SJCRH30 (cell line): ENCODE results near the gene TKT. TPM values are rescaled to one million over a fixed set of nuclear protein-coding genes. Genes with fewer than 3 reads are reported as not detected.

Experiments used
- DNase-seq, 2 experiments: peaks; one replicate each; pipeline ENCODE4 v3.0.0-alpha.2; 2015 to 2020
- H3K27ac ChIP-seq: fragments of 250-450 bp; sonication (Bioruptor Pico); 2 replicates; pipeline ENCODE4 v1.5.1; 2020; ENCODE audit warnings: mild to moderate bottlenecking, moderate library complexity
- H3K27me3 ChIP-seq: fragments of 250-450 bp; sonication (Bioruptor Pico); 2 replicates; pipeline ENCODE4 v1.5.1; 2020; ENCODE audit warnings: mild to moderate bottlenecking, moderate library complexity
- H3K36me3 ChIP-seq: fragments of 250-450 bp; sonication (Bioruptor Pico); 2 replicates; pipeline ENCODE4 v1.5.1; 2020; ENCODE audit warnings: mild to moderate bottlenecking, moderate library complexity
- H3K4me1 ChIP-seq: fragments of 250-450 bp; sonication (Bioruptor Pico); 2 replicates; pipeline ENCODE4 v1.5.1; 2020; ENCODE audit warnings: mild to moderate bottlenecking, moderate library complexity
- H3K4me3 ChIP-seq: fragments of 250-450 bp; sonication (Bioruptor Pico); 2 replicates; pipeline ENCODE4 v1.5.1; 2020; ENCODE audit warnings: mild to moderate bottlenecking, moderate library complexity
- H3K9me3 ChIP-seq: fragments of 250-450 bp; sonication (Bioruptor Pico); replicated peaks from 2 replicates; pipeline ENCODE4 v1.5.1; 2020; ENCODE audit warnings: mild to moderate bottlenecking, moderate library complexity
- total RNA-seq: library from RNA; depleted of rRNA; stranded (reverse); fragments of >200 nt; shearing (Covaris generic); gene quantifications from 2 replicates; pipeline ENCODE4 v1.2.3, GENCODE V29; 2014

The TKT gene
- total RNA-seq, 1 experiment from 2014 or later: 254 TPM

DNA sequence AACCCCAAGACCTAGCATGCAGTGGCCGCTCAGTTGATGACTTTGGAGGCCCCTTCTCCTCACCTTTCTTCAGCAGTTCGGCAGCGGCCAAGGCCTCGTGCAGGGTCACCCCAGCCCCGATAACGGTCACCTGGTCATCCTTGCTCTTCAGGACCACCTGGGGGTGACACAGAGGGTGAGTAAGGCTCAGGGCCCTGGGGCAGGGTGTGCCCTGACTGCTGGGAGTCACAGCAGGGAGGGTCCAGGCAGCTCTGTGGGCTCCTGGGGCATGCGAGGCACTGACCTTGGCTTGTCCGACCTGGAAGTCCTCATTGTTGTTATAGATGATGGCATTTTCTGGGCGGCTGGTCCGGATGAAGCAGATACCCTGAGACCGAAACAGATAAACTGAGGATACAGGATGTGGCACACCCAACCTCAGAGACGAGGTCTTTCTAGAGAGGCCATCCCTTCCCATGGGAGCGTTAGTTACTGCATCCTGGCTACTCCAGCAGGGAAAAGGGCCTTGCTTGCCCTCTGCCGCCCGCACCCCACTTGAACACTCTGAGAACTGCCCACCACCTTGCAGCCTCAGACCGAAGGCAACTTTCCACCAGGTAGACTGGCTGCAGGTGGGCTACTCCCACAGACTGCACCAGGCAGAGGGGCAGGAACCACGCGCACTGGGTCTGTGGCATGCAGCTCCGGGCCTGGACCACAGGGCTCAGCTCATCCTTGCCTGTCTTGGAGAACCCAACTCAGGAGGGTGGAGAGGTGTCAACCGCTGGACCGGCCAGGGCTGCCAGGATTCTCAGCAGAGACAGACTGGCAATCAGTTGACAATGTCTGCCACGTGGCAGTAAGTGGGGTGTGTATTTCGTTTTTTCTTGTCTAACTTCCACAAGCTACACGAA is 27.6 kb downstream of the TKT start:
- Histone ChIP-seq H3K9me3 (no peaks in the 10 kb centered on the region), H3K4me1 (no peaks in the 10 kb centered on the region), H3K27me3 (no peaks in the 10 kb centered on the region), H3K36me3 (peaks cover 51% of the 10 kb centered on the region), H3K27ac (no peak overlapping the region), H3K4me3 (no peak overlapping the region)
- no peak for DNase-seq

DNA sequence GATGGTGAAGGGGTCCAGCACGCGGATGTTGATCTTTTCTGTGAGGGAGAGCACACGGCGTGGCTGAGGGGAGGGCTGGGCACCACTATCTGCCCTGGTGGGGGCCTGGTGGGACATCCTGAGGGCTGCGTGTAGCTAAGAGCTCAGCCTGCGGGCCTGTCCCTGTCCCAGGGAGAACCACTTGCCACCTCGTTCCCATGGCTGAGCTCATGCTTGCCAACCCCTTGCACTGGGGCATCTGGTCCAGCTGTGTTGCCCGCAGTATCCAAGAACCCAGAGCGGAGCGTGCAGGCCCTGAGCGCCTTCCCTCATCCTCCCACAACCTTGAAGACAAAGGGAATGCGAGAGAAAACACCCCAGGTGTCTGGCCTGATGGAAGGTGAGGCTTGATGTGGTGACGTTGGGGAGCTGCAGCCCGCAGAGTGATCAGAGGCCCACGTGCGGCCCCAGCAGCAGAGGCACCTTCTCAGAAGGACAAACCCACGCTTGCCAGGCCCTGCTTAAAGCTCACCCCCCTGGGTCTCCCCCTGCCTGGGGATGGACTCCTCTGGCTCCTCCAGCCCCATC is 28.9 kb downstream of the TKT start:
- peaks cover 43% of the 10 kb centered on the region; the same call in 1 of the 2 replicates for H3K36me3 ChIP-seq
- H3K4me3 ChIP-seq: no peak overlapping the region

DNA sequence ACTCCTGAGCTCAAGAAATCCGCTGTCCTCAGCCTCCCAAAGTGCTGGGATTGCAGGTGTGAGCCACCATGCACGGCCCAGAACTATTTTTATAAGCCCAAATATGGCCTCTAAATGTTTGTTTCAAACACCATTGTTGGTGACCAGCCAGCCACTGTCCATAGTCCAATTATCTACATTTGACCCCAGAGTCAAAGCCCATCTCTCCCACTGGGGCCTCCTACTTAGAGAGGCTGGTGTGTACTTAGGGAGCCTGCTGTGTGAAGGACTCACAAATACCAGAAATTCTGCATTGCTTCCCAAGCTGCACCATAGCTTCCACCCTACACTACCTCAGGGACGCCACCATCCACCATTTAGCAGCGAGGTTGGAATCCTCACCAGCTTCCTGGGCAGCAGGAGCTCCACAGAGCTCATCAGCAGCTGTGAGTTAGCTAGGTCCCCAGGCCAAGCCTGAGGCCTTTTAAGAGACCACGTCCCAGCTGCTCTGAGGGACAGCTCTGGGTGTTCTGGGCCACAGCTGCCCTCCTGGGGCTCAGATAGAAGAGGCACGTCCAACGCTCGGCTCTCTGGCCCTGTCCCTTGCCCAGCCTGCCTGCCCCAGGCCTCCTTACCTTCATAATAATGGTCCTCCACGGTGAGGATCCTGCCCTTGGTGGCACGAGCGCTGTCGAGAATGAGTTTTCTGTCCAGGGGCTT is 29.5 kb downstream of the TKT start:
- no peaks in the 10 kb centered on the region for H3K4me1 ChIP-seq
- no peak overlapping the region for H3K4me3 ChIP-seq
- no peaks in the 10 kb centered on the region for H3K9me3 ChIP-seq
- H3K36me3 ChIP-seq: peaks cover 43% of the 10 kb centered on the region; the same call in 1 of the 2 replicates
- no peaks in the 10 kb centered on the region for H3K27me3 ChIP-seq
- DNase-seq: no peak
- no peak overlapping the region for H3K27ac ChIP-seq

More for the DNA sequence above, 28.9 kb downstream of the TKT start:
- Histone ChIP-seq H3K9me3 (no peaks in the 10 kb centered on the region), H3K27ac (no peak overlapping the region), H3K4me1 (no peaks in the 10 kb centered on the region), H3K27me3 (no peaks in the 10 kb centered on the region)
- DNase-seq: no peak

DNA sequence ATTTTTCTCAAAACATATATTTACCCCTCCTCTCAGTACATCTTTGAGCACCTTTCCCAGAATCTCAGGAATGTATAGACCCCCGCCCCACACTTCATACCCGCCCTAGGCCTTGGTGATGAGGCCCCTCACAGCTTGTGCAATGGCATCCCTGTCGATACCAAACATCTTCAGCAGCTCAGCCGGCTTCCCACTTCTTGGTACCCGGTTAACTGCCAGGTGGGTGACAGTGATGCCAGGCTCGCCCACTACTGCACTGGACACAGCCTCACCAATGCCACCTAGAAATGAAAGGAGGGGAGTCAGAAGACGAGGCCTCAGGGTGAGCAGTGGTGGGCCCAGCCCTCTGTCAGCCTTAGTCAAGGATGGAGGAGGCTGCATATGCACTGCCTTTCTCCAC is 30.2 kb downstream of the TKT start:
- no peak overlapping the region for H3K4me3 ChIP-seq
- H3K4me1 ChIP-seq: no peaks in the 10 kb centered on the region
- no peaks in the 10 kb centered on the region for H3K27me3 ChIP-seq
- H3K36me3 ChIP-seq: peaks cover 38% of the 10 kb centered on the region; the same call in 1 of the 2 replicates
- no peak for DNase-seq
- no peak overlapping the region for H3K27ac ChIP-seq
- no peaks in the 10 kb centered on the region for H3K9me3 ChIP-seq

DNA sequence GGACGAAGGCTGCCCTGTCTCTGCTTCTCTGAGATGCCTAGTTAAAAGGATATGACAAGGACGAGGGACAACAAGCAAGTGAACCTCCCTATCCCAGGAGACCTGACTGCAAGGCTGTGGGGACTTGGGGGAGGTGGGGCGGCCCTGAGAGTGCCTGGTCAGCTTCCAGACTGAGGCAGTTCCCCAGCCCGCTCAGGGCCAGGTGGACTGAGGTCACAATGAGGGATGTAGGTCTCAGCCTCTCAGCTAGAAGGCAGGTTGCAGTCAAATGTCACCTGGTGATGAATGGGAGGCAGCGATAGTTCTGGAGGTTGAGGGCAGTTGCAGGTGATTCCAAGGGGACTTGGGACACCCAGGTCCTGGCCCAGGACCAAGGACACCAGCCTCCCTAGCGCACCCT is 30.6 kb downstream of the TKT start:
- no peaks in the 10 kb centered on the region for H3K27me3 ChIP-seq
- no peak overlapping the region for H3K27ac ChIP-seq
- H3K9me3 ChIP-seq: no peaks in the 10 kb centered on the region
- no peak overlapping the region for H3K4me3 ChIP-seq
- DNase-seq: no peak
- peaks cover 33% of the 10 kb centered on the region; the same call in 1 of the 2 replicates for H3K36me3 ChIP-seq
- H3K4me1 ChIP-seq: no peaks in the 10 kb centered on the region

DNA sequence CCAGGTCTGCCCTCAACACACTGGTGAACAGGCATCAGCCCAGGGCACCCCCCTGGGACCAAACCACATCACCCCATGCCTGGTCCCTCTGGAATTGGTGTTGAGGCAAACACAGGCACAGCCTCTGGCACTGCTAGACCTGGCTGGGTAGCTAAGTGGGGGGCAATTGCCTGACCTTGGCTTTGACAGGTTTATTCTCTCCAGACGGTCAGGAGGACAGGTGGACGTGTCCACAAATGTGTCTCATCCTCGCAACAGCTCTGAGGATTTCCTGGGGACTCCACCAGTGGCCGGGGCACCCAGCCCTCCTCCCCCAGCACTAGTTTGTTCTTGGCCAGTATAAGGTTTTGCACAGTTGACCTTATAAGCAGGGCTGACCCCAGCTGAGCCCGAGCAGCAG is 31.3 kb downstream of the TKT start:
- H3K9me3 ChIP-seq: no peaks in the 10 kb centered on the region
- peaks cover 29% of the 10 kb centered on the region; the same call in 1 of the 2 replicates for H3K36me3 ChIP-seq
- H3K4me1 ChIP-seq: no peaks in the 10 kb centered on the region
- H3K27ac ChIP-seq: no peak overlapping the region
- no peak for DNase-seq
- H3K4me3 ChIP-seq: no peak overlapping the region
- no peaks in the 10 kb centered on the region for H3K27me3 ChIP-seq

DNA sequence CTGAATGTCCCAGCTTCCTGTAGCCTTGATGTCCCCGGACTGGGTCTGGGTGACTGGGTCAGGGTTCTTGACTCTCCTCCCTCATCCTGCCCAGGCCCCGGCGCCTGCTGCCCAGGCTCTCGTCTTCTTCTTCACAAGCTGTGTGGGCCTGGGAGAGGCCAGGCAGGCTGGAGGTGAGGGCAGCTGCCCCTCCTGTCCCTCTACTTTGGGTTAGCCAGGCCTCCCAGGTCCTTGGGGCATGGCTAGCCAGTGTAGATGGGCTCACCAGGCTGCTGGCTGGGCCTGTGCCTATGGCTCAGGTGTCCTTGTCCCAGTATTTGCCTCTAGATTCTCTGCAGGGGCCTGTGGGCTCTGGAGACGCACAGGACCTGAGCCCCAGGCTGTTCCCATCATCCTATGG is 31.8 kb downstream of the TKT start:
- Histone ChIP-seq H3K4me3 (no peak overlapping the region), H3K27me3 (no peaks in the 10 kb centered on the region), H3K36me3 (peaks cover 26% of the 10 kb centered on the region; the same call in 1 of the 2 replicates), H3K4me1 (no peaks in the 10 kb centered on the region), H3K27ac (no peak overlapping the region), H3K9me3 (no peaks in the 10 kb centered on the region)
- no peak for DNase-seq

DNA sequence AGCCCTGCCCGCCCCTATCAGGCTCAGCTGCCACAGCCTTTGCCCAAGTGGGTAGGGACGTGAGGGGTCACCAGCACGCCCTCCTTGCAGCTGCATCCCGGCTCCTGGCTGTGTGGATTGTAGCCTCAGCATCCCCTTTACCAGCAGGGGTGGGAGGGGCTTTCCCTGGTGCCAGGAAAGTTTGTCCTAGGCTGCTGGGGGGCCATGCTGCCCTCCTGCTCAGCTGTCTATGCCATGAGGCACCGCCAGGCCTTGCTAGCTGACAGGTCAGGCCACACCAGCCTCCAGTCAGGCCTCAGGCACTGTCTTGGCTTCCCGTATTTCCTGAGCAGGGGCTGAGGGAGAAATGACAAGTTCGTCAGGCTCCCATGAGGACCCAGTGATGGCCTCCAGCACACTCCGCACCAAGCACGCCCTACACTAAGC is 32.3 kb downstream of the TKT start:
- Histone ChIP-seq H3K4me1 (no peaks in the 10 kb centered on the region), H3K27me3 (no peaks in the 10 kb centered on the region), H3K36me3 (peaks cover 23% of the 10 kb centered on the region; the same call in 1 of the 2 replicates), H3K9me3 (no peaks in the 10 kb centered on the region), H3K4me3 (no peak overlapping the region), H3K27ac (no peak overlapping the region)
- no peak for DNase-seq

DNA sequence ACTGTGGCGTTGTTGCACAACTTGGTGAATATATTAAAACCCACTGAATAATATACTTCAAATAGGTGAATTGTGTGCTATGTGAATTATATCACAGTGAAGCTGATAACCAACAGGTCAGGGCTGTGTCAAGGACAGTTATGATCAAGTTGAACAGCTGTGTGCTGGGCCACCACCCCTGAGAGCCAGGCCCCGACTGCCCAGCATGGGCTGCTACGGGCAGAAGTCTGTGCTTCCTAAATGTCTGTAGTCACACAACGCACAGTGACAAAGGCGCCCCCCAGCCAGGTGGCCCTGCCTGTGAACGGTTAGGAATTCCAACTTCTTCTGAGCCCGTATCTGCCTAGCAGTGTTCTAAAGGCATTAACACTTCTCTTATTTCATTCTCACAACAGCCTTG is 32.8 kb downstream of the TKT start:
- H3K36me3 ChIP-seq: peaks cover 20% of the 10 kb centered on the region; the same call in 1 of the 2 replicates
- H3K27ac ChIP-seq: no peak overlapping the region
- no peaks in the 10 kb centered on the region for H3K4me1 ChIP-seq
- H3K27me3 ChIP-seq: no peaks in the 10 kb centered on the region
- no peak overlapping the region for H3K4me3 ChIP-seq
- H3K9me3 ChIP-seq: no peaks in the 10 kb centered on the region
- DNase-seq: no peak

DNA sequence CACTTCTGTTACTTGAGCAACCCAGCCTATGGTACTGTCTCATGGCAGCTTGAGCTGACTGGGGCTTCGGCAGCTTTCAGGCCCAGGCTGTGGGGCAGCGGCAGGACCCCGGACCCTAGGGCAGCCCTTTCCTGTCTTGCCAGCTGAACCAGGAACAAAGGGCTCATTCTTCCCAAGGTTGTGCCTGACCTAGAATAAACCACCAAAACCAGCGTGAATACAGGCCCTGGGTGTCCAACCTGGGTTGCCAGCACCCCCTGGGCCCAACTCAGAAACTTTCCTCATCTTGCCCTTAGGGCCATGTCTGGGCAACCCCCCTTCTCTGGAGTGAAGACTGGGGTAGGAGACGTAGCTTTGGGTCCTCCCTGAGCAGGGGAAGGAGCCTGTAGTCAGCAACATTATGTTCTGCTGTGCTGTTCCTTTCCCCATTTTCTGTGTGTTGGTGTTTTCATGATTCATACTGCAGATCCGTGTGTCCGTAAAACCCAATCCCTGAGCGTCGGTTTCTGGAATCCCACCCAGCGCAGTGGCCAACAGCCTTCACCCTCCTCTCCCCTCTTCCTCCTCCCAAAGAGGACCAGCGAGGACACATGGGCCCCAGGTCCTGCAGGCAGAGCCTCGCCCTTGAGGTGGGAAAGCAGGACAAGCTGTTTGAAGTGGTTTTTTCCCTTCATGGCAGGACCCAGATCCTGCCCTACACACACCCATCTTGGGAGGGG is 33.5 kb downstream of the TKT start:
- Histone ChIP-seq H3K4me3 (no peak overlapping the region), H3K36me3 (peaks cover 13% of the 10 kb centered on the region; the same call in 1 of the 2 replicates), H3K4me1 (no peaks in the 10 kb centered on the region), H3K27ac (no peak overlapping the region), H3K27me3 (no peaks in the 10 kb centered on the region), H3K9me3 (no peaks in the 10 kb centered on the region)
- DNase-seq: no peak

DNA sequence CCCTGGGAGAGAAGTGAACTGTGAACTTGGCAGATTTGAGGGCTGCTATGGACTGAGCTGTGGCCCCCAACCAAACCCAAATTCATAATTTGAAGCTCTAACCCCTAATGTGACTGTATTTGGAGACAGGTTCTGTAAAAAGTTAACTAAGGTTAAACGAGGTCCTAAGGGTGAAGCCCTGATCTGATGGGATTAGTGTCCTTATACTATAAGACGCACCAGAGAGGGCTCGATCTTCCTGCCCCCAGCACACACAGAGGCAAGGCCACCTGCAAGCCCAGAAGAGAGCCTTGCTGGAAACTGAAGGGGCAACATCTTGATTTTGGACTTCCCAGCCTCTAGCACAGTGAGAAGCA is 34.0 kb downstream of the TKT start:
- Histone ChIP-seq H3K27me3 (no peaks in the 10 kb centered on the region), H3K9me3 (no peaks in the 10 kb centered on the region), H3K27ac (no peak overlapping the region), H3K4me3 (no peak overlapping the region), H3K4me1 (no peaks in the 10 kb centered on the region), H3K36me3 (peaks cover 11% of the 10 kb centered on the region; the same call in 1 of the 2 replicates)
- no peak for DNase-seq

DNA sequence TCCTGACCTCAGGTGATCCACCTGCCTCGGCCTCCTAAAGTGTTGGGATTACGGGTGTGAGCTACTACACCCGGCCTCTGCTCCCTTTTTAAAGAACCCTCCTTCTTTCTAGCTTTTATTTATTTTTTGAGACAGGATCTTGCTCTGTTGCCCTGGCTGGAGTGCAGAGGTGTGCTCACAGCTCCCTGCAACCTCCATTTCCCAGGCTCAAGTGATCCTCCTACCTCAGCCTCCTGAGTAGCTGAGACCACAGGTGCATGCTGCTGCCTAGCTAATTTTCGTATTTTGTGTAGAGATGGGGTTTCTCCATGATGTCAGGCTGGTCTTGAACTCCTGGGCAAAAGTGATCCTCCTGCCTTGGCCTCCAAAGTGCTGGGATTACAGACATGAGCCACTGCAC is 34.5 kb downstream of the TKT start:
- Histone ChIP-seq H3K27me3 (no peaks in the 10 kb centered on the region), H3K4me3 (no peak overlapping the region), H3K27ac (no peak overlapping the region), H3K9me3 (no peaks in the 10 kb centered on the region), H3K4me1 (no peaks in the 10 kb centered on the region), H3K36me3 (peaks cover 9% of the 10 kb centered on the region; the same call in 1 of the 2 replicates)
- no peak for DNase-seq

DNA sequence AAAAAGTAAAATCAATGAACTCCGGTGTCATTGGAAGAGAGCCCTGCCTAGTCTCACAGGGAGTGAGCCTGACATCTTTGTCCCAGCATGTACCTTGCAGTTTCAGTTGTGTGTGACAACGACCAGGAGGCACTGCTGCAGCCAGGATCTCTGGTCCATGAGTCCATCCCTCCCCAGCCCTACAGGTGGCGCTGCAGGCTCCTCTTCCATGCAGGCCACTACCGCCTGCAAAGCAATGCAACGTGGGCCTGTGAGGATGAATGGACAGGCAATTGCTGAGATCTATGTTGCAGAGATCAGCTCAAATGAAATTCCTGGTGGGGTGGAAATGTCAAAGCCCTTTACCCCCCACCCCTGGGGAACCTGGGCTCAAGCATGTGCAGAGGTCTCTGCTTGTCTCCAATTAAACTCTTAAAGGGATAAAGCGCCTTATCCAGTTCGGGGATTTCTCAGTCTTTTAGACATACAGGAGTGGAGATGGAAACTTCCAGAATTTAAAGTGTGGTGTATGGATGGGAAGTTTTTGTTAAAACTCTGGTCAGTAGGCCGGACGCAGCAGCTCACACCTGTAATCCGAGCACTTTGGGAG is 35.8 kb downstream of the TKT start:
- no peak overlapping the region for H3K4me3 ChIP-seq
- no peaks in the 10 kb centered on the region for H3K4me1 ChIP-seq
- no peak overlapping the region for H3K27ac ChIP-seq
- DNase-seq: peak; percentile 79 to 86
- H3K27me3 ChIP-seq: no peaks in the 10 kb centered on the region
- peaks cover 3% of the 10 kb centered on the region; the same call in 1 of the 2 replicates for H3K36me3 ChIP-seq
- no peaks in the 10 kb centered on the region for H3K9me3 ChIP-seq

DNA sequence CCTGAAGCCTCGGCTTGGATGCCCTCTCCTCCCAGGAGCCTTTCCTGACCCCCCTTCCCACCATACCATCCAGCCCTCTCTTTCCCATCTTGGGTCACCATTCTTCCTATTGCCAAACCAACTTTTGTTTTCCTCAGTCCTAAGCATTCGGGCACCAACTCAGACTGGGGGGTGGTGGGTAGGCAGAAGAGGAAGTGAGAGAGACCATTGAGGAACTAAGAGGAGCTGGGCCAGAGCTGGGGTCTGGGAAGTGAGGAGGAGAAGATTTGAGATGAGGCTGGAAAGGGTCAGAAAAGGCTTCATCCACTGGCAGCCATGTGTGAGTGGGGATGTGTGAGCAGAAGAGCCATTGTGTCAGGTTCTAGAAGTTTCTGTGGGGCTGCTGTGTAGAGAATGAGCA is 37.7 kb downstream of the TKT start:
- no peak for DNase-seq
- Histone ChIP-seq H3K4me1 (no peaks in the 10 kb centered on the region), H3K4me3 (no peak overlapping the region), H3K27ac (no peak overlapping the region), H3K27me3 (no peaks in the 10 kb centered on the region), H3K9me3 (no peaks in the 10 kb centered on the region), H3K36me3 (no peaks in the 10 kb centered on the region)
